ENCODE data around the gene MARCHF10. TPM values are rescaled to one million over a fixed set of nuclear protein-coding genes. Genes with fewer than 3 reads are reported as not detected.

The MARCHF10 gene
- total and polyA plus RNA-seq, 9 of the 15 experiments (the other 6 are each of a cell fraction or from before 2014, with no cell fraction given), result not detected

- TF ChIP-seq ZNF512 (tag; IDR thresholded peaks at IDR 0.05) (no peak), MEF2A (IDR thresholded peaks at IDR 0.05; ENCODE audit: control insufficient read depth, low read depth, low read length) (no peak), GATAD2A (IDR thresholded peaks at IDR 0.05) (no peak), CTBP1 (IDR thresholded peaks at IDR 0.05; ENCODE audit: borderline replicate concordance) (0 out of 2 replicates have a peak, but pooled peaks have one; percentile 18), ZNF197 (CRISPR knock-in tag; IDR thresholded peaks at IDR 0.05; ENCODE audit: low read depth) (no peak), XRCC4 (IDR thresholded peaks at IDR 0.05; ENCODE audit: extremely low read depth, insufficient read depth, insufficient read length) (no peak), TAF9B (IDR thresholded peaks at IDR 0.05; ENCODE audit: partially characterized antibody) (no peak), ZNF518B (CRISPR knock-in tag; IDR thresholded peaks at IDR 0.05) (no peak), ATF6 (CRISPR knock-in tag; IDR thresholded peaks at IDR 0.05) (no peak), ZNF12 (CRISPR knock-in tag; IDR thresholded peaks at IDR 0.05) (no peak), MAZ (CRISPR knock-in tag; conservative IDR thresholded peaks at IDR 0.05 in 1 of 2, IDR thresholded peaks at IDR 0.05 in 1 of 2) (peak; percentile 56 to 93), CHCHD3 (CRISPR knock-in tag; IDR thresholded peaks at IDR 0.05) (no peak), E2F6 (IDR thresholded peaks at IDR 0.05; ENCODE audit: borderline replicate concordance in 1 of 2, extremely low read depth in 1 of 2, insufficient read depth in 1 of 2, insufficient read length in 1 of 2, low read depth in 1 of 2, low read length in 1 of 2, poor library complexity in 1 of 2, severe bottlenecking in 1 of 2) (peak; percentile 42 to 77), TCF3 (CRISPR knock-in tag; IDR thresholded peaks at IDR 0.05) (peak; percentile 39; the same call in 1 of the 2 replicates), DPF2 (IDR thresholded peaks at IDR 0.05) (no peak), ZNF444 (CRISPR knock-in tag; IDR thresholded peaks at IDR 0.05) (no peak), ZBTB43 (CRISPR knock-in tag; IDR thresholded peaks at IDR 0.05) (no peak)
Observed at GRCh38 chr17:62653002-62653825, 154.9 kb downstream of the MARCHF10 start (continued).

Measured in K562 (cell line).